Stimulated activated CD4-positive, alpha-beta T cell treated with anti-CD3 and anti-CD28 coated beads, Interleukin-1b, Interleukin-23, amount 100 ng/mL, for 24 hours (primary cell): ENCODE results near the gene SLC10A7.

Experiments used
- DNase-seq, 4 experiments: peaks; one replicate each; pipeline ENCODE4 v3.0.0-alpha.2; 2020; ENCODE audit warnings: low read depth in 4 of 4, low spot score in 1 of 4

Gene SLC10A7, protein sequence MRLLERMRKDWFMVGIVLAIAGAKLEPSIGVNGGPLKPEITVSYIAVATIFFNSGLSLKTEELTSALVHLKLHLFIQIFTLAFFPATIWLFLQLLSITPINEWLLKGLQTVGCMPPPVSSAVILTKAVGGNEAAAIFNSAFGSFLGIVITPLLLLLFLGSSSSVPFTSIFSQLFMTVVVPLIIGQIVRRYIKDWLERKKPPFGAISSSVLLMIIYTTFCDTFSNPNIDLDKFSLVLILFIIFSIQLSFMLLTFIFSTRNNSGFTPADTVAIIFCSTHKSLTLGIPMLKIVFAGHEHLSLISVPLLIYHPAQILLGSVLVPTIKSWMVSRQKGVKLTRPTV

DNA sequence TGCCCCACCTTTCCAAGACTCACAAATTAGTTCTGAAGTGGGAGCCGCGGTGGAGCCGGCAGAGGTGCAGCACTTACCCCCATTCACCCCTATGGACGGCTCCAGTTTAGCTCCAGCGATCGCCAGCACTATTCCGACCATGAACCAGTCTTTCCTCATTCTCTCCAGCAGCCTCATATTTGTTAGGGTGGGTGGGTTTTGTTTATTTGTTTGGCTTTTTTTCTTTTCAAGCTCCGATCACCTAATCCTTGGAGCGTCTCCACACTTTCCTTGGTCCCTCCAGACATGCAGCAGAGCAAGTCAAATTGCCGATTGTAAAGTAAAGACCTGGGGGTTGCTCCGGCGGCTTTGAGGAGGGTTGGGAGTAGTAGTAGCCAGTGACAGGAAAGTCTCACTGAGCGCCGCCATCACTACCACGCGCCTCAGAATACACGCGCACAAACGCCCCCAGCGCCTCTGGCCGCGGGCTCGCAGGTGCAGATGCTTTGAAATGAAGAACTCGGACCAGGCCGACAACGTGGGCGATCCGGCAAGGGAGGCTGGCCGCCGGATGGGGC, at the start of gene SLC10A7:
Gene SLC10A7 (minus strand): TSS at position 400 of the 557 bp plus-strand sequence. CDS start 223 bp downstream, at position 177.
- DNase-seq: peak; percentile 16 to 63 (median 52)

DNA sequence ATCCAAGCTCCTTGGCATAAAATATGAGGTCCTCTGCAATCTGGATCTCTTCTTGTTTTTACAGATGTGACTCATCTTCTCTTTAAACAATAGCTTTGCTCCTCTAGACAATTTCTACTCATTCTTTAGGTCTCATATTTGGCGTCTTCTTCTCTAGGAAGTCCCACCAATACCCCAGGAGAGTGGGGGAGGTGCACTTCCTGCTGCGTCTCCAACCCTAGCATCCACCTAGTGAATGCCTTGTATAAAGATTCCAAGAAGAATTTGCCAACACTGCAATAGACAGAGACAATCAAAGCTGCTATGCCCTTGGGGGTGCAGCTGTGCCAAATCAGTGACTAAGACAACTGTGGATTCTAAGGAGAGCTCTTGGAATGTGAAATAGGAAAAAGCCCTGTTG, 45.7 kb upstream of the SLC10A7 start:
- DNase-seq: no peak

DNA sequence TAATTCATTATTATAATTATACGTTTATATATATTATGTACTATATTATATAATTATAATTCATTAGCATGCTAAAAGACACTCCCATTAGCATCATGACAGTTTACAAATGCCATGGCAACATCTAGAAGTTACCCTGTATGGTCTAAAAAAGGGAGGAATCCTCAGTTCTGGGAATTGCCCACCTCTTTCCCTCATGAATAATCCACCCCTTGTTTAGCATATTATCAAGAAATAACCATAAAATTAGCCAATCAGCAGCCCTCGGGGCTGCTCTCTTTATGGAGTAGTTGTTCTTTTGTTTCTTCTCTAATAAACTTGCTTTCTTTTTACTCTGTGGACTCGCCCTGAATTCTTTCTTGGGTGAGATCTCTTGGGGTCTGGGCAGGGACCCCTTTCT, 42.8 kb upstream of the SLC10A7 start:
- DNase-seq: no peak

DNA sequence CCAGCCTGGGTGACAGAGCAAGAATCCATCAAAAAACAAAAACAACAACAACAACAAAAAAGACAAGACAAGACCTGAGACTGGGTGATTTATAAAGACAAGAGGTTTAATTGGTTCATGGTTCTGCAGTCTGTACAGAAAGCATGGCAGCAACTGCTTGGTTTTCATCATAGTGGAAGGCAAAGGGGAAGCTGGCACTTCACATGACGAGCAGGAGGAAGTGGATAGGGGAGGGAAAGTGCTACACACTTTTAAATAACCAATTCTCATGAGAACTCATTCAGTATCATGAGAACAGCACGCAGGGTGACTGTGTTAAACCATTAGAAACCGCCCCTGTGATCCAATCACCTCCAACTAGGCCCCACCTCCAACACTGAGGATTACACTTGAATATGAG, 28.4 kb upstream of the SLC10A7 start:
- DNase-seq: no peak

DNA sequence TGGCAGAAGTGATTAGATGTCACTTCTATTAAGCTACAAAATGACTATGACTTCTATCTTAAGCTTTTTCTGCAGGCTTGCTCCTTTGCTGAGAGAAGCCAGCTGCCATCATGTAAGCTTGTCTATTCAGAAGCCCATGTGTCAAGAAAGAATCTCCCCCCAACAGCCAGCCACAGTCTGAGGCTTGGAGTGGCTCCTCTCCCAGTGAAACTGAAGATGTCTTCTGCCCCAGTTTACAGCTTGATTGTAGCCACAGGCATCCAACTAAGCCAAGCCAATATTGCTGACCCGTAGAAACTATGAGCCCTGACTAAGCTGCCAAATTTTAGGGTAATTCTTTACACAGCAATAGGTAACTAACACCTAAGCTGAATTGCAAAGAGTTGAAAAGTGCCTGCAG, 26.7 kb upstream of the SLC10A7 start:
- DNase-seq: no peak

DNA sequence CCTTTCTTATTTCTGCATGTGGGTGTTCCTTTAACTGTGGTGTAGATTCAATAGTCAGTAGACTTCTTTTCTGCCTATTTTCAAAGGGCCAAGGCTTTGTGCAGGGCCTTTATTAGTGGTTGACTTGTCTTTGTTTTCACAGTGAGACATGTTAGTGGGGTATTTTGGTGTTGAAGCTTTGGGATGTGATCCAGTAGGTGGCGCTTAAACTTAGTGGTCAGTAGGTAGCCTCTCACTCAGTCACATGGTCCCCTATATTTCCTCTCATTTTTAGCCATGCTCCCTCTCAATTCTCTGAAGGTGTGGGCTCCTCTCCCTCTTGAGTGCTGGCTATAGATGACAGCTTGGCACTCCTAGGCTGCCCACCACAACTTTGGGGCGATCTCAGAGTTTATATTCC, 23.4 kb upstream of the SLC10A7 start:
- no peak for DNase-seq

DNA sequence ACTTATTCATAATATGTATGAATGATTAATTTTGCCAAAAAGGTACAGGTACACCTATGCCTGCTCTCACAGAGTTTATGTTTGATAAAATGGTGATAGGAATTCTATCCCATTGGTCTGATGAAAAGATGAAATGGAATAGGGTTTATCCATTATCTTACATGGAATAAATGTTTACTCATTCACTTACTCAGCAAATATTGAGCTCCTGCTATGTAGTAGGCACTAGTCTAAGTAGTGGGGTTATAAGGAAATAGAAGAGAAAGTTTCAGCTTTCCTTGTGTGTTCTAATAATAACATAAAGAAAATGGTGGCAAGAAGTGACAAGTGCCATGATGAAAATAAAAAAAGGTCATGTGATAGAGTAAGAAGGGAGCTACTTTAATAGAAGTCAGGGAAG, 12.4 kb upstream of the SLC10A7 start:
- DNase-seq: no peak

DNA sequence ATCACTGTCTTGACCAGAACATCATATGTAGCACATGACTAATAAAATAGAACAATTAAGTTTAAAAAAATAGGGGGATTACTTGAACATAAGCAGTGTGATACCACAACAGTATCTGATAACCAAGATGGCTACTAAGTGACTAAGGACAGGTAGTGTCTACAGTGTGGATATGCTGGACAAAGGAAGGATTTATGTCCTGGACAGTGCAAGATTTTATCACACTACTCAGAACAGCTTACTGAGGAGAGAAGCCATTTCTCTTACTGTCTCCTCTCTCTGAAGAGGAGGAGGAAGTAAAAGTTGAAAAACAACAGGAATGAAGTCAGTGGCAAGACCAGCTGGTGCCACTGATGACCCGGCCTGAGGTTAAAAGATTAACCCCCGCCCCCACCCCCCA, 4.0 kb upstream of the SLC10A7 start:
- no peak for DNase-seq

DNA sequence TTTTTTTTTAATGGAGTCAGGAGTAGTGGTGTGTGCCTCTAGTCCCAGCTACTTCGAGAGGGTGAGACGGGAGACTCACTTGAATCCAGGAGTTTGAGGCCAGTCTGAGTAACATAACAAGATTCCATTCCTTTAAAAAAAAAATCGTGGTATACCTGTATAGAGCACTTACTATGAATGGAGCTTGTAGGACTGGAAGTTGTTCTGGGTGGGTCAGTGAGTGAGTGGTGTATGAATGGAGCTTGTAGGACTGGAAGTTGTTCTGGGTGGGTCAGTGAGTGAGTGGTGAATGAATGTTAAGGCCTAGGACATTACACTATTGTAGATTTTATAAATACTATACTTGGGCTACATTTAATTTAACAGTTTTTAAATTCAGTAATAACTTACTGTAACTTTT, 2.9 kb upstream of the SLC10A7 start:
- DNase-seq: no peak

DNA sequence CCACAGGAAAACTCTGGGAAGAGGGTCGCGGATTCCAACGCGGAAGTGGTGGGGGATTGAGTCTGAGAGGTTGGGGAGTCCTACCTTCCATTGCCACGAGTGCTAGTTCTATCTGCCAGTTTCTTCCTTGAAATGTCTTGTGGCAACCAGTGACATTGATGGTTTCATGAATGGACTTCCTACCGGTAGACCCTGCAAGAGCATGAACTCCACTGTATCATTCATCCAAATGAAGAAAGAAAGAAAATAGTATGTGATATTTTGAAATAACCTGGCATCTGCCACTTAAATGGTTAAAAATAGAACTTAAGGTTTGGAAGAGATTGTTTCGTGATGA, 1.1 kb upstream of the SLC10A7 start:
- no peak for DNase-seq

DNA sequence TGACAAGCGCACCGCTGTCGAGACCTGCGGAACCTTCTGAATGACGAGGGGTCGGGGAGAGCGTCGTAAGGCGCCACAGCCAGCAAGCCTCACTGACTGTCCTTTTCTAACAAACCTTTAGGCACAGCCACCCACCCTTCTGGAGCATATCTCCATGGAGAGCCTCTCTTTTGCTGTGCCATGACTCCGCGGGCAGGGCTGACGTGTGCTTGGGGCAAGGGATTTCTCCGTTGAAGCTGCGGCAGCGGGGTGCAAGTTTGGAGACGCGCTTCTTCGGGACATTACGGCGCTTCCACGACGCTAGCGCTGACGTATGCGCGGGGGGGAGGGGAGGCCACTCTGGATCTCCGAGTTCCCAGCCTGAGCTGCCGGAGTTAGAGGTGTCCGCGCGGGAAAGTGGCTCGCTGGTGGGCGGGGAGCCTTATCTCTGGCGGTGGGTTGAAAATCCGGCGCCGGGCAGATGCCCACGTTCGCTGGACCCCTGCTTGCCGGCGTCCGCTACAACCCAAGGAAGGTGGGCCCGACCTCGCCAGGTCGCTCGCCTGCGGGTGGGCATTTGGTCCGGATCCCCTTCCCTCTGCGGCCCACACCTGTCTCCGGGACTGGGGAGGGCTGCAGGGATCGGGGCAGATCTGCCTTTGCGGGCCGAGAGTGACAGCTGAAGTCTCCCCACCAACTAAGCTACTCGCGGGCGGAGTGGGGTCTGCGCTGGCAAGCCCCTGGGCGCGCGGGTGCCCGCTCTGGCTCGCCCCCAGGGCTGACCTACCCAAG, 543 bp upstream of the SLC10A7 start:
- DNase-seq: peak; percentile 74 to 83 (median 79)

DNA sequence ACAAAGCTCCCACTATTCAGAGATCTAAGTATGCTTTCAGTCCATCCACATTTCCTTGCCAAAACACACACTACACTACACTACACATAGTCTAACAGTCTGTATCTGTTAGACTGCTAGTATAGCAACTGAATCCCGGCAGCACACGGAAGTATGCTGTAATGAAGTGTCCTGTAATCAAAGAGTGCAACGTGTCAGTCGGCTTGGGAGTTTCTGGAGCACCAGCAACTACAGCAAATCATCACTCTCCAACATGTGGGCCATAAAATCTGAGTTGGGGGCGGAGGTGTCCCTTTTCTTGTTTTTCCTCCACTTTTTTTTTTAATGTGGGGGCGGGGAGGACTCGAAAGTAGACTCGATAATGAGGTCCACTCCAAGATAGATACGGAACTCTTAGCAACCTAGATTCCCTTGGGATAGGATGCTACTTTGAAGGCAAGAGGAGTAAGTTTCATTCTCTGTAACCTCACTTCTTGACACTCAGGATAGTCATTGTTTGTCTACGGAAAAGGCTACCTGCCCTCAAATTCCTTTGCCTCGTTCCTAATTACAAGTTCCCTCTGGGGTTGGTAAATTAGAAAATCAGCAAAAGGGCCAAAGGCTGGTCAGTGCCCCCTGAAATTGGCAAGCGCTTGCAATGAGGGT, 722 bp downstream of the SLC10A7 start:
- peak in 1 of 4 experiments; percentile 4 for DNase-seq

DNA sequence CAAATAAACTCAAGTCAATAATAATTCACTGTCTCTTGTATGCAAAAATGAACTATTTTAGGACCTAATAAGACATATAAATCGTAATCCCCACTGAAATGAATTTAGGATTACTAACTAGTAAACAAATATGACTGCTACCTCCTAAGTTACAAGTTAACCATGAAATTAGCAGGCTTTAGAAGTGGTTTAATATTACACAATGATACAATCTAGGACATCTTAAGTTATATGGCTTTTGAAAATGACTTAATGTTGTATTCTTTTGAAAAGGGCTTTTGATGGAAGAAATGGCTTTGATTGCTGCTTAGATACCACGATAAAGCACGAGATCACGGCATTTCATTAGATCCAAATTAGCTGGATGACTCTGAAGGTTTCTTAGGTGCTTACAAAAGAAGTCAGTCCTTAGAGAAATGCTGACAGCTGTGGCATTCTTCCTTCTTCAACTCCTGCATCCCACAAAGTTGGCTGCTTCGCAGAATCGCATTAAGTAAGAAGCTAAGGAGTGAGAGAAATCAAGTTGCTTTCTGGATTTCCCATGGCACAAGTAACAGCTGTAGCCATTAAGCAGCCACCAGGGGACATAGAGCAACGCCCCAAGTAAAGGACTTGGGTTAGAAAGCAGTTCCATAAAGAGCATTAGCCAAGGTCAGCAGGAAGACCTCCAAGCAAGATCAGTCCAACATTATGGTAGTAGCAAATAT, 6.9 kb downstream of the SLC10A7 start:
- no peak for DNase-seq

DNA sequence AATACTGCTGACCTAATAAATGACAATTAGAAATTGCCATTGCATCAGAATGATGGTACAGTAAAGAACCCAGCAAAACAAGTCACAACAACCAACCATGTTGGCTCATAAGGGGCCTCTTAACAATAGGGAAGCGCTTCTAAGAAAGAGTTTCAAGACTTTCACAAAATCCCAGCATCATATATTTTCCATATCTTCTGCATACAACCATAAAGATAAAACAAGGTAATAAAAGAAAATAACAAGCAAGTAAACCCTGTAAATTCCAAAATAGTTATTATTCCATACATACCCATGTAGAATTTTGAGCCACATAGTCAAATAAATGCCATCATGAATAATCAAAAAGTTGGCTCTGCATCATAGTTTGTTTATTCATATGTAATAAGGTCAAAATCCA, 8.2 kb downstream of the SLC10A7 start:
- DNase-seq: no peak

DNA sequence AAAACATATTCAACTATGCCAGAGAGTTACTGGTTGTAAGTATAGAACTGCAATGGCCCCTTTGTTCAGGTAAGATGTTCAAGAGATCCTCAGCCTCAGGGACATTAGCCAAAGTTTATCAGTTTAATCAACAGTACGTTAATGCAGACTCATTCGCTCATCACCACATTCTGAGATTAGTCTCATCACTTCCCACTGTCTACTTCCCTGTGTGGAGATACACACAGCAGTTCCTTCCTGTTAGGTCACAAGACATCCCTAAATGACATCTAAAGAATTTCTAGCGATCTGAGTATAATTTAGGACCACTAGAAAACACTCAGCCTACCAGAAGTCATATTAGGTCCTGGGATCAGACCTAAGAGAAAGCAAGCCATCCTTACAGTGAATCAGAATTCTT, 10.4 kb downstream of the SLC10A7 start:
- no peak for DNase-seq

DNA sequence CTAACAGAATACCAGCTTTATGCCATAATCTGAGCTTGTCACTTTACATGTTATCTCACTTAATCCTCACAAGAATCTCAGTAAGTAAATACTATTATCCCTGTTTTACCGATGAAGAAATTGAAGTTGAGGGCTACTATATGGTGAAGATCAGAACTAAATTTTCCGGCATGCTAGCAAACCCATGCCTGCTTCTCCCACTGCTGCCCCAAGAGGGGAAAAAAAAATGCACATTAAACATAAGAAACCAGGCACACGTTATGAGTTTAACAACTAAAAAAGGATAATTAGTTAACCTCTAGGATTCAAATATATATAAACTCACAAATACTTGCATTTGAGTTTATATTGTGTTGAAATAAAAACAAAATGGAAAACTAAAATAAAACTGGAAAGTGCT, 10.8 kb downstream of the SLC10A7 start:
- no peak for DNase-seq

DNA sequence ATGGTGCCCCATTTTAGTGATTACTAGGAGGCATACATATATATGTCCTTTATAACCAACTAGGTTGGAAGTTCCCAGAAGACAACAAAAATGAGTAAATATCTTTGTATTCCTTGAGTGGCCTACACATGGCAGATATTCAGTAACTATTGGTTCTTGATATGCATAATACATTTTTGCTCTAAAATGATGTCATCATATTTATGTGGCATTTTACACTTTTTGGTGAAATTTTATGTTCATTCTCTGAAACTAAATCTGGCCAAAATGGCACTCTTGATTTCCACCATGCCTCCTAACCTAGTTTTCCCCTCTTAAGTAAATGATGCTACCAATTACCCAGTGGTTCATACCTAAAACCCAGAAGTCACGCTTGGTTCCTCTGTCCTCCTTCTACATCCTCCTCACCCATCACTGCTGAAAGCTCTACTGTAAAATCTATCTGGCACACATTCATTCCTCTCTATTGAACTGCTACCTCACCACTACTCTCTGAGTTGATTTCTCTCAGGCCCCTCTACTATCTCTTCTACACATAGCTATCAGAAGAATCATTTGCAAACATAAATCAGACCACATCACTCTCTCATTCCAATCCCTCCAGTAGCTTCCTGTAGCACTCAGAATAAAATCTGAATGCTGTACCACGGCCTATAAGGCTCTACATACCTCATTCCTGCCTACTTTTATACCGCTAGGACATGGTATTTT, 13.4 kb downstream of the SLC10A7 start:
- DNase-seq: no peak

DNA sequence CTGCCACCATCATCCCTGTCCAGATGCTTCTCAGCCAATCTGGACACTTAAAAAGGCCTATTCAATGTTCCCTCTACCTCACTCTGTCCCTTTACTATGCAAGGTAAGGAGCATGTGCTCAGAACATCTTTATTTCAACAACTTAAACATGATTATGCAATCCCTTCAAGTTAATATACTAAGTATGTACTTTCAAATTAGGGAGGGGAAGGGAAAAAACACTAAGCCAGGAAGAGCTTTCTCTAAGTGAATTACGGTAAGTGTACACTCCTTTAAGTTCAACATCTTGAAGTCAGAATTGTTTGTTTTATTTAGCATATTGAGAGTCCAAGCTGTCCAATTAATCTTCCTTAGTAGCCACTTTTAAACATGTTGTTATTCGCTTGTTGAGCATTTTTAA, 14.1 kb downstream of the SLC10A7 start:
- DNase-seq: no peak

DNA sequence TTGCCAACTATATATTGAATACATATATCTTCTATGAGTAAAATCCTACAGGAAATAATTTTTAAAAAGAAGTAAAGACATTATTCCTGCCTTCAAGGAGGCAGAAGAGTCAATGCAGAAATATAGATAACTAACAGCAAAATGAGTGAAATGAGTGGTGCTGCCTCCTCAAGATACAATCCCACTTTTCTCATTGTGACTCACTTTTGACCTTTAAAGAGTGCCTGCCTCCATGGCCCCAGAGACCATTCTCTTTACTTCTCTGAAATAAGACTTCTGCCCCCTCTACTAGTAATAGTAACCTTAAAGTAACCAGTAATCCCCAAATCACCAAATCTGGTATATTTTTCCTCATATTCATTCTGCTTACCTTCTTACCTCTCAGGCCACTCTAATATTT, 15.5 kb downstream of the SLC10A7 start:
- no peak for DNase-seq

DNA sequence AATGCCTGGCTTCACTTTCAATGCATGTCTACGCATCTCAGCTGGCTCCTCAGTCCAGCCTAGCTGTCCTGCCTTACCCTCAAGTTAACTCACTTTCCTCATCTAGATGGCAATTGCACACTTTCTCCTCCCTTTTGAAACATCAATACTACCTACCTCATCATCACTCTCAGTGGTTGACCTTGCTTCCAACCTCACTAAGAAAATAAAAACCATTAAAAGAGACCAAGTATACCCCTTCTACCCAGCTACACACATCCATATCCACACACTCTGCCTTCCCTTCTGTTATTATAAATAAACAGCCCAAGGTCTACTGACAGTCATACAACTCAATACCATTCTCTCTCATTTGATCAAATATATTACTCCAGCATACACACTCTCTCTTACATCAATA, 21.5 kb downstream of the SLC10A7 start:
- no peak for DNase-seq

DNA sequence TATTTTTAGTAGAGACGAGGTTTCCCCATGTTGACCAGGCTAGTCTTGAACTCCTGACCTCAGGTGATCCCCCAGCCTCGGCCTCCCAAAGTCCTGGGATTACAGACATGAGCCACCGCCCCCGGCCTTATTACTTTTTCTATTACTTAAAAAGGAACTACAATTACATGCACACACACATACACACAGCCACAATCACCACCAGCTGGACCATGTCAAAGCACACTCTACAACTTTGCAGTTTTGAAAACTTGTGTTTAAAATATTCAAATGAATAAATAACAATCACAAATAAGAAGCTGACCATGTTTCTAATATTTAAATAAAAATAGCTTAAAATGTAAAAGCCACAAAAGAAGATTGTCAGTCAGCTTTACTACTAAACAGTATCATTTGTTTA, 23.4 kb downstream of the SLC10A7 start:
- no peak for DNase-seq
